ENCODE data around the gene METTL1.

The METTL1 gene

DNA sequence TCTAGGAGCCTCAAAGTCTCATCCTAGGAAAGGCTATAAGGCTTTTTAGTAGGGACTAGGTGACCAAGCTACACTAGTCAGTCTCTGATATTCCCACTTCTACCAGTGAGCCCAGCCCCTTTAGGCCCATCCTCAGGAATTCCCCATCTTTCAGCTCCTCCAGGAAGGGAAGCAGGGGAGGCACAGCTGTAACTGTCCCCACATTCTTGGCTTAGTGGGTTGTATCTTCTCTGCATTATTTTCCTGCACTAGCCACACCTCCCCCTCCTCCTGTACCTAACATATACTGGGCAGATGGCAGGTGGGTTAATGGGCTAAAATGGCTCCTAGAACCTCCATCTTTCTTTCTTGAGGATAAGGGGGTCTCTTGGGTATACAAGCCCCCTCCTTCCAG lies 4.6 kb downstream of the METTL1 start:
- no peak for DNase-seq (ENCODE audit: extremely low read depth, low read depth)
- TF ChIP-seq, protein P1, sequence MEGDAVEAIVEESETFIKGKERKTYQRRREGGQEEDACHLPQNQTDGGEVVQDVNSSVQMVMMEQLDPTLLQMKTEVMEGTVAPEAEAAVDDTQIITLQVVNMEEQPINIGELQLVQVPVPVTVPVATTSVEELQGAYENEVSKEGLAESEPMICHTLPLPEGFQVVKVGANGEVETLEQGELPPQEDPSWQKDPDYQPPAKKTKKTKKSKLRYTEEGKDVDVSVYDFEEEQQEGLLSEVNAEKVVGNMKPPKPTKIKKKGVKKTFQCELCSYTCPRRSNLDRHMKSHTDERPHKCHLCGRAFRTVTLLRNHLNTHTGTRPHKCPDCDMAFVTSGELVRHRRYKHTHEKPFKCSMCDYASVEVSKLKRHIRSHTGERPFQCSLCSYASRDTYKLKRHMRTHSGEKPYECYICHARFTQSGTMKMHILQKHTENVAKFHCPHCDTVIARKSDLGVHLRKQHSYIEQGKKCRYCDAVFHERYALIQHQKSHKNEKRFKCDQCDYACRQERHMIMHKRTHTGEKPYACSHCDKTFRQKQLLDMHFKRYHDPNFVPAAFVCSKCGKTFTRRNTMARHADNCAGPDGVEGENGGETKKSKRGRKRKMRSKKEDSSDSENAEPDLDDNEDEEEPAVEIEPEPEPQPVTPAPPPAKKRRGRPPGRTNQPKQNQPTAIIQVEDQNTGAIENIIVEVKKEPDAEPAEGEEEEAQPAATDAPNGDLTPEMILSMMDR (IDR thresholded peaks at IDR 0.05; ENCODE audit: low read depth, low read length), result no peak

DNA sequence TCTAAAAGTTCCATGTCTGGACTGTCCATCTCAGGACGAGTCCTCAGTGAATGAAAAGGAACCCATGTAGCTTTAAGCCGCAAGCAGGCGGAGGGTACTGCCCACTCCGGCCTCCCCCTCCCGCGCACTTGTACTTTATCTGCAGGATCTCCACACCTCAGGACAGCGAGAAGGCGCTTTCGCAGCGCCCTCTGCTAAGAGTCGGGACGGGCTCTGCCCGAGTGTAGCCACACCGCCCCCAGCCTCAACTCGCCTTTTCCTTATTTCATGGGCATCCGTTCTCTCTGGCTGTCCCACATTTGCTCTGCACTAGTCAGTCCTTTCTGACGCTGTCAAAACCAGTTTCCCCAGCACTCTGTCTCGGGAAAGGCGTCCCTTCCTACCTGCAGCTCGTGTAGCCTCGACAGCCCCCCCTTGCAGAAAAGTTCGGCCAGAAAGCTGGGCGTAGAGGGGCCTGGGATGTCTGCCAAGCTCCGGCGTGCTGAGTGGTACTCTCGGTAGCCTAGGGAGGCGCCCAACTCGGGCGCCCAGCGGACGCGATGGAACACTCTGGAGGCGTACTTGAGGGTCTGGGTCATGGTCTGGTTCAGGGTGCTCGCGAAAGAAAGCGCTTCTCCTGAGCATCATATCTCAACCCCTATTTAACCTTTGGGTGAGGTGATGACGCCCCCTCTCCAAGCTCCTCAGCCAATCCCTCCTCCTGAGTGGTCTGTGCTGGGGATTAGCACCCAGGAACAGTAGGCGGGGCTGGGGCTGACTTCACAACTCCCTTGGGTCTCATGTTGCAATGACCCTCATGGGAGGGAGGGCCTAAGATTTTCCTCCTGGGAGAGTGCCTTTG lies 5.2 kb downstream of the METTL1 start, which contains the start of gene CYP27B1:
CYP27B1 (minus strand) TSS at position 615 of the 841 bp plus-strand sequence; CDS start at position 578, 37 bp downstream.
- TF ChIP-seq, protein P1 (IDR thresholded peaks at IDR 0.05; ENCODE audit: low read depth, low read length), result no peak; the same call in 1 of the 2 replicates
- no peak for DNase-seq (ENCODE audit: extremely low read depth, low read depth)

DNA sequence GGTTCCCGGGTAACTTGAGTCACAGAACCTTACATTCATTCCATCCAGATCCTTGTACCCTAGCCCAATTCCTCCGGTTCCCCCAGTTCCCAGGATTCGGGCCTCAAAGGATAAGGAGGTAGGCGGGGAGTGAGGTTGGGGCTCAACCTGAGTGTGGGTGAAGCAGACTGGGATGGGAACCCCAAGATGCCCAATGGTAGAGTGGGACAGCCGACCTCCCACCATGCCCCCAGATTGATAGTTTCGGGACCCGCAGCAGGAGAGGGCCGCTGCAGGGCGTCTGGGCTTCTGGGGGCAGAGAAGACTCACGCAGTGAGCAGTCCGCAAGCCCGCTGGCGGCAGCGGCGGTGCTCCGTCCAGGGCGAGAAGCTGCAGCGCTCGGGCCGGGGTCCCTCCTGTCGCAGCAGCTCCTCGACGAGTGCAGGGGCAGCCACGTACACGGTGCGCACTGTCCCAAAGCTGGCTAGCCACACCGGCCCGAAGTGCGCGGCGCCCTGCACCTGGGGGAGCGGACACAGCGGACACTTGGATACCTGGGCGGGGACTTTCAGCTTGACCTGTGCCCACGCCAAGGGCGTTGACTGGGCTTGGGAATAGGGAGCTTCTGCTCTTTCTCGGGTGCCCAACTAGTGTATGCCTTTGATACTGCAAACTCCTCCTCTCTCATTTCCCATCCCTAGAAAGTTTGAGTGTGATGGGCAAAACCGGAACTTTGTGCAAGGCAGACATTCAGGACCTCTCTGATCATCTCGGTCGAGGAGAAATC lies 6.0 kb downstream of the METTL1 start:
- TF ChIP-seq, protein P1 (IDR thresholded peaks at IDR 0.05; ENCODE audit: low read depth, low read length), result no peak
- DNase-seq (ENCODE audit: extremely low read depth, low read depth), result no peak

DNA sequence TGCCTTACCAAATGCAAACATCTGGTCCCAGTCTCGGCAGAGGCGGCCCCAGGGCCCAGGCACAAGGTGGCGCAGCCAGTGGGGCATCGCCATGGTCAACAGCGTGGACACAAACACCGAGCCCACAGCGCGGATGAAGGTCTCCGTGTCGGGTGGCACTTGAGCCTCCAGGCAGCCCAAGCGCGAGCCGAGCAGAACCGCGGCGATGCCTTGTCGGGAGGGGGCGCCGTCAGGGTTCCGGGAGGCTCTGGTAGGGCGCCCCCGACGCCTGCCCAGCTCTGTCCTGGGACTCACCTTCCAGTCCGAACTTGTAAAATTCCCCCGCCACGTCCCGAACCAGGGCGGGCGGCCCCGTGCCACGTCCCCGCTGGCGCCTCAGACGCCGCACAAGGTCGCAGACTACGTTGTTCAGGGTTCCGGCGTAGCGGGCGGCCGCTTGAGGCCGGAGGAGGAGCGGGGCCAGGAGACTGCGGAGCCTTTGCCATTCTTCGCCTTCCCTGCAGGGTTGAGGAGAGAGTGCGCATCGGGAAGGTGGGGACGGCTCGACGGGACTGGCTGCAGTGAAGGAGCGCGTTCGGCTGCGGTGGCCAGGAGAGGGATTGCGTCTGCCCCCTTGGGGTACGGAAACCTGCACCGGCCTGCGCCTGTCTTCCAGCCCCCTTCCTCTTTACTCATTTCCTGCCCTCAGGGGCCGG lies 6.8 kb downstream of the METTL1 start:
- TF ChIP-seq, protein P1 (IDR thresholded peaks at IDR 0.05; ENCODE audit: low read depth, low read length), result peak; percentile 37
- DNase-seq (ENCODE audit: extremely low read depth, low read depth), result no peak

DNA sequence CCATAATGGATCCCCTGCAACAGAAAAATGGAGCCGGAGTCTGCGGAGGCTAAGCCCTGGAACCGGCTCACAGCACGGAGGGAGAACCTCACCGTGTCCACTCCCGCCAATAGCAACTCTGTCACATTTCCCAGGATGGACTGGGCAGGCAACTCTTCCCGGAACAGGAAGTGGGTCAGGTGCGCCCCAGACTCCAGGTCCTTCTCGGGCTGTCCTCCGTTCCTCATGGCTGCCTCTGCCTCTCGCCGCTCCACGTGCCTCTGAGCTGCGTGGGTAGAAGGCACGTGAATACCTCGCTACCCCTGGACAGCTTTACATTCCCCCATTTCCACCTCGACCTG lies 7.3 kb downstream of the METTL1 start:
- TF ChIP-seq, protein P1 (IDR thresholded peaks at IDR 0.05; ENCODE audit: low read depth, low read length), result no peak
- DNase-seq (ENCODE audit: extremely low read depth, low read depth), result no peak

DNA sequence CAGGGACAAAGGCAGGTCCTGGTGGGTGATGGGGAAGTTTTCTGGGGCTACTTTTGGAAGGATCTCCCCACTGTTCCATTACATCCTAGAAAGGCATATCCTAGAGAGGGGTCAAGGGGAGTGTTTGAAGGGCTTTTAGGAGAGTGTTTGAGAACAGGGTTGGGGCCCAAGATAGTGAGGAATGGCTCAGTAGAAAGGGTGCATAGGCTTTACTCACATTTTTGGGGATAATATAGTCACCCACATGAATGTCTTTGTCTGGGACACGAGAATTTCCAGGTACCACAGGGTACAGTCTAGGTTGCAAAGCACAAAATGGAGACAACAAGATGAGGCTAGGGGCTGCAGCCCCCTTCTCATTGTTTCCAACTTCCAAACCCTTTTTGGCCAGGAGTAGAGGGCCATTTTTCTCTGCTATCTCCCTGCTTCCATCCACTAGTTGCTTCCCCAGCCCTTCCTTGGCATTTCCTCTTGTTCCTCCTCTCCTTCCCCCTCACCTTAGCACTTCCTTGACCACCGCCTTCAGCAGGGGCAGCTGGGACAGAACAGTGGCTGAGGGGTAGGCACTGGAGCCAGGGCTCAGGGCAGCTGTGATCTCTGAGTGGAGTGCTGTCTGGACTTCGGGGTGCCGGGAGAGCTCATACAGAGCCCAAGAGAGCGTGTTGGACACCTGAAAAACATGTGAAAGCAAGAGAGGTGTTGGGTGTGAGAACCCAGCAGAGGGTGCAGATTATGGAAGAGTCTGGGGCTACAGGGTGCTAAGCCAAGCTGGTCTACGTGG lies 7.8 kb downstream of the METTL1 start:
- TF ChIP-seq, protein P1 (IDR thresholded peaks at IDR 0.05; ENCODE audit: low read depth, low read length), result no peak
- no peak for DNase-seq (ENCODE audit: extremely low read depth, low read depth)
